DMS 273 treated with DMSO at 0.1 percent for 48 hours (cell line): ENCODE data around the gene CXorf58.
"Not testable (repeated sequence)": the region's sequence is repeated elsewhere in the genome, so short reads cannot be mapped to it uniquely, and the experiment has no call there.

Source experiments
- DNase-seq: peaks from one replicate; lab custom pipeline; 2025; lab: John Stamatoyannopoulos, UW

Gene CXorf58

GRCh38 chrX:23952984-23953907 is 45.4 kb downstream of the CXorf58 start:
- no peak for DNase-seq

DNA sequence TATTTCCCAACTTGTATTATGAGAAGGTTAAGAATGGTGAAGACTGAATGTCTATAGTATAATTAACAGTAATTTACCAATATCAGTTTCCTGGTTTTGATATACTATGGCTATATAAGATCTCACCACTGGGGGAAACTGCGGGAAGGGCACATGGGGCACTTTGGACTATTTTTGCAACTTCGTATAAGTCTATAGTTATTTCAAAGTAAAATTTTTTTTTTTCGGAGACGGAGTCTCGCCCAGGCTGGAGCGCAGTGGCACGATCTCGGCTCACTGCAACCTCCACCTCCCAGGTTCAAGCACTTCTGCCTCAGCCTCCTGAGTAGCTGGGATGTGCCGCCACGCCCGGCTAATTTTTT is 46.1 kb downstream of the CXorf58 start:
- no peak for DNase-seq

- no peak for DNase-seq
These were observed 46.6 kb downstream of the CXorf58 start for GRCh38 chrX:23954396-23954795.

GRCh38 chrX:23959781-23960180 is 52.0 kb downstream of the CXorf58 start:
- no peak for DNase-seq

DNA sequence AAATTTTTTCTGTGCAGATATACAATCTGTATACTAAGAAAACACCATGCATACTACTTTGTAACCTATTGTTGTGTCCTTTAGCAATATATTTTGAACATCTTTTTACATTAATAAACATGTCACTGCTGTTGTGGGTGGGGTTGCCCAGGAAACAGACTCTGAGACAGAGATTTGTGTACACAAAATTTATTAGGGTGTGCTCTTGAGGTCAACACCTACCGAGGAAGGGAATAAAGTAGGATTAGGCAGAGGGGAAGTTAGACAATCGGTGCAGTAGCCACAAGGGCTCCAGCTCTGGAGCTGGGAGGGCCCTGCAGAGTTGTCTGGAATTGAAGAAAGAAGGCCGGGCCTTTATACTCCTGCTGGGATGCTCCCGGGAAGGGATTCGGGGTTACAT is 56.4 kb downstream of the CXorf58 start:
- DNase-seq = no peak

- DNase-seq = not testable (repeated sequence)
These were observed 57.8 kb downstream of the CXorf58 start for GRCh38 chrX:23965630-23966029.

GRCh38 chrX:23978491-23978890 is 70.7 kb downstream of the CXorf58 start:
- DNase-seq = no peak

GRCh38 chrX:23980011-23980441 is 72.2 kb downstream of the CXorf58 start:
- no peak for DNase-seq

DNA sequence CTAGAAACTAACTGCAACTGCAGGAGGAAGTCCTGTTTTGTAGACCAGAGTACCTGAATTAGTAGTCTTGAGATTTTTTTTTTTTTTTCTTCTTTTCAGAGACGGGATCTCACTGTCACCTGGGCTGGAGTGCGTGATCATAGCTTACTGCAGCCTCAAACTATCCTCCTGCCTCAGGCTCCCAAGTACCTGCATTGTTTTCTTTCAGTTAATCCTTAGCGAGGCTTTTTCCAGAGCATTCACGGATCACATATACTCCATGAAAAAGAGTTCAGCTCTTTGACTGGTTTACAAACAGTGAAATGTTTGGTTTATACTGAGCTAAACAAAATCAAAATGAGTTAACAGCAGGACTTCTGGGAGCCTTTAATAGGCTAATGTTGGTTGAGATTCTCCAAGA is 73.4 kb downstream of the CXorf58 start:
- no peak for DNase-seq

- DNase-seq = no peak
These were observed 73.9 kb downstream of the CXorf58 start for GRCh38 chrX:23981711-23982110.

GRCh38 chrX:23982891-23983290 is 75.1 kb downstream of the CXorf58 start:
- DNase-seq = no peak
